Mesodermal cell (in vitro differentiated cells): ENCODE measurements around the gene ADGRV1.
A peak's percentile ranks its signal among the peaks of the same experiment; 100 is the strongest.
"Not testable (repeated sequence)": the region's sequence is repeated elsewhere in the genome, so short reads cannot be mapped to it uniquely, and the experiment has no call there.

Experiments
- H3K27ac ChIP-seq: 2 replicates; pipeline ENCODE4 v1.7.0; 2013; ENCODE audit warnings: mild to moderate bottlenecking, low read depth, low read length, moderate library complexity; ENCODE audit not compliant: severe bottlenecking
- H3K36me3 ChIP-seq: 2 replicates; pipeline ENCODE4 v1.7.1; 2013; ENCODE audit warnings: mild to moderate bottlenecking, low read length, moderate library complexity; ENCODE audit not compliant: control insufficient read depth, insufficient read depth
- H3K4me1 ChIP-seq: one replicate; pipeline ENCODE4 v1.7.1; 2013; ENCODE audit warnings: mild to moderate bottlenecking, low read length; ENCODE audit not compliant: insufficient read depth, control insufficient read depth, poor library complexity, severe bottlenecking
- H3K4me3 ChIP-seq: 2 replicates; pipeline ENCODE4 v1.7.0; 2013; ENCODE audit warnings: low read length, control low read depth, mild to moderate bottlenecking; ENCODE audit not compliant: insufficient read depth, poor library complexity, severe bottlenecking; ENCODE audit errors: extremely low read depth
- H3K9me3 ChIP-seq: 2 replicates; pipeline ENCODE4 v1.7.1; 2013; ENCODE audit warnings: mild to moderate bottlenecking, low read length, moderate library complexity; ENCODE audit not compliant: control insufficient read depth
- WGBS, 2 experiments: methylation state at CpG; one replicate each; pipeline ENCODE4 v1.1.5; 2013; ENCODE audit warnings: missing lambda C conversion rate in 2 of 2; ENCODE audit not compliant: insufficient coverage in 2 of 2; 5-methylcytosine and 5-hydroxymethylcytosine counted together

The ADGRV1 gene

GRCh38 chr5:91011029-91011428 lies 452.4 kb downstream of the ADGRV1 start:
- Histone ChIP-seq H3K36me3 (no peaks in the 10 kb centered on the region), H3K27ac (no peak overlapping the region), H3K4me3 (no peak overlapping the region), H3K4me1 (no peaks in the 10 kb centered on the region), H3K9me3 (no peaks in the 10 kb centered on the region)
- no CpG with 5 or more reads among the region's 1 CpG for WGBS, 2 experiments

DNA sequence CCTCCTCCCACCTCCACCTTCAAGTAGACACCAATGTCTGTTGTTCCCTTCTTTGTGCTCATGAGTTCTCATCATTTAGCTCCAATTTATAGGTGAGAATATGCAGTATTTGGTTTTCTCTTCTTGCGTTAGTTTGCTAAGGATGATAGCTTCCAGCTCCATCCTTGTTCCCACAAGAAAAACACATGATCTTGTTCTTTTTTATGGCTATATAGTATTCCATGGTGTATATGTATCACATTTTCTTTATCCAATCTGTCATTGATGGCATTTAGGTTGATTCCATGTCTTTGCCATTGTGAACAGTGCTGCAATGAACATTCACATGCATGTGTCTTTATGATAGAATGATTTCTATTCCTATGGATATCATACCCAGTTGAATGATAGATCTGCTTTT lies 454.3 kb downstream of the ADGRV1 start:
- H3K36me3 ChIP-seq, H3K4me3 ChIP-seq, H3K27ac ChIP-seq, H3K9me3 ChIP-seq: not testable (repeated sequence)
- WGBS, 2 experiments, result no CpG with 5 or more reads among the region's 1 CpG
- peaks cover 11% of the 10 kb centered on the region for H3K4me1 ChIP-seq

DNA sequence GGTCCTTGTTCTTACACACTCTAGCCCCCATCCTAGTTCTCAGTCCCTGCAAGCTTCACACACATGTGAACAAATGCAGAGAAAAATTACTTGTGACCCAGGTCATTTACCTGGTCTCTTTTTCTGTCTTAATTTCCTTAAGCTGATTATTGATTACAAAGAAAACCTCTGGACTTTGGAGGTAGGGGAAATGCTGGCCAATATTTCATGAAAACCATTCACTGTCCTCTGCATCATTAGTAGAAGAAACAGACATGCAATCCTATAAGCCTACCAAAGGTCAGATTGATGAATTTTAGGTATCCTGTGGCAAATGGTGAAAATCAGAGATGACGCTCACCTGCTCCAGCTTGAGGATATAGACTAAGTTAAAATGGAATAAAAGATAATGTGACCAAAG lies 457.7 kb downstream of the ADGRV1 start:
- Histone ChIP-seq H3K4me1 (peaks cover 24% of the 10 kb centered on the region), H3K27ac (no peak overlapping the region), H3K9me3 (no peaks in the 10 kb centered on the region), H3K4me3 (no peak overlapping the region), H3K36me3 (no peaks in the 10 kb centered on the region)
- WGBS, 2 experiments, result 100% methylated on average over 1 of the region's 1 CpG; no CpG with 5 or more reads in 1 of the 2 experiments

- WGBS, 2 experiments, result 67 to 90% methylated on average over 1 to 2 of the region's 4 CpGs
- Histone ChIP-seq H3K4me1 (peaks cover 30% of the 10 kb centered on the region), H3K36me3 (no peaks in the 10 kb centered on the region), H3K4me3 (no peak overlapping the region), H3K9me3 (no peaks in the 10 kb centered on the region), H3K27ac (peak overlapping the region; percentile 50)
These were observed 458.5 kb downstream of the ADGRV1 start for GRCh38 chr5:91016954-91017700.

GRCh38 chr5:91018200-91018599 lies 459.6 kb downstream of the ADGRV1 start:
- no peaks in the 10 kb centered on the region for H3K36me3 ChIP-seq
- peak overlapping the region; percentile 48 for H3K27ac ChIP-seq
- no peaks in the 10 kb centered on the region for H3K9me3 ChIP-seq
- peaks cover 30% of the 10 kb centered on the region for H3K4me1 ChIP-seq
- H3K4me3 ChIP-seq, result no peak overlapping the region
- WGBS, 2 experiments, result 71% methylated on average over 1 of the region's 1 CpG; no CpG with 5 or more reads in 1 of the 2 experiments

DNA sequence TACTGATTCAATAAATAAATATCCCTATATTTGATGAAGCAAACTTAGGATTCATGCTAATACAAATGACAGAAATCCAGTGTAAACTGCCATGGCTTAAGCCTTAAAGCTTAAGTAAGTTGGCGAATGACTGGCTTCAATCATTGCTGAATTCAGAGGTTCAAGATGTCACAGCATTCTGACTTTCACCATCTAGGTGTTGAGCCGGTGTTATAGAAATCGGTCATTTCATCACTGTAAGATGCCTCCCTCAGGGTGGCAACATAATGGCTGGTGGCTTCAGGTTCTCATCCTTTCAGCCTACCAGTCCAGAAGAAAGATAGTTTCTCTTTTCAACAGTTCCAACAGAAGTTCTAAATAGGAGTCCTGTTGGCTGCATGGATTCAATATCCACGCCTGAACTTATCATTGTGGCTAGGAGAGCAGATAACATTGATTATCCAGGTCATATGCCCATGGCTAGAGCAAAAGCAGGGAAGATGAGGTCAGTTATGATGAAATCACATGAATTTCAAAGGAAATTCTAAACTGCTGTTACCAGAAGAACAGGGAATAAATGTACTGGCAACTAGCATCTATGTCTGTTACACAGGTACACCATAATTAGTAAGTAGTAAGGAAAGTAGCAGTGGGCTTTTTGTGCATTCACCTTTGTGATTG lies 460.2 kb downstream of the ADGRV1 start:
- H3K36me3 ChIP-seq, result no peaks in the 10 kb centered on the region
- H3K27ac ChIP-seq, result no peak overlapping the region
- WGBS, 2 experiments, result 63 to 67% methylated on average over 3 of the region's 4 CpGs
- no peak overlapping the region for H3K4me3 ChIP-seq
- H3K9me3 ChIP-seq, result no peaks in the 10 kb centered on the region
- peaks cover 30% of the 10 kb centered on the region for H3K4me1 ChIP-seq

GRCh38 chr5:91020065-91020800 lies 461.6 kb downstream of the ADGRV1 start:
- peaks cover 30% of the 10 kb centered on the region for H3K4me1 ChIP-seq

GRCh38 chr5:91022518-91022917 lies 463.9 kb downstream of the ADGRV1 start:
- Histone ChIP-seq H3K9me3 (no peaks in the 10 kb centered on the region), H3K36me3 (no peaks in the 10 kb centered on the region), H3K4me3 (no peak overlapping the region), H3K4me1 (peaks cover 25% of the 10 kb centered on the region), H3K27ac (no peak overlapping the region)
- no CpG with 5 or more reads among the region's 2 CpGs for WGBS, 2 experiments

More at GRCh38 chr5:91020065-91020800, 461.6 kb downstream of the ADGRV1 start:
- H3K9me3 ChIP-seq, result no peaks in the 10 kb centered on the region
- H3K27ac ChIP-seq, result peak overlapping the region; percentile 75
- no peak overlapping the region for H3K4me3 ChIP-seq
- no peaks in the 10 kb centered on the region for H3K36me3 ChIP-seq
- WGBS, 2 experiments, result 92 to 96% methylated on average over 4 to 5 of the region's 6 CpGs

GRCh38 chr5:91024206-91024605 lies 465.6 kb downstream of the ADGRV1 start:
- Histone ChIP-seq H3K36me3 (no peaks in the 10 kb centered on the region), H3K27ac (no peak overlapping the region), H3K4me1 (peaks cover 21% of the 10 kb centered on the region), H3K9me3 (no peaks in the 10 kb centered on the region), H3K4me3 (no peak overlapping the region)
- WGBS, 2 experiments, result 100% methylated on average over 1 of the region's 2 CpGs; no CpG with 5 or more reads in 1 of the 2 experiments

- Histone ChIP-seq H3K4me3 (no peak overlapping the region), H3K36me3 (no peaks in the 10 kb centered on the region), H3K27ac (no peak overlapping the region), H3K9me3 (no peaks in the 10 kb centered on the region), H3K4me1 (peaks cover 21% of the 10 kb centered on the region)
- 93 to 98% methylated on average over 5 of the region's 6 CpGs for WGBS, 2 experiments
These were observed 466.1 kb downstream of the ADGRV1 start for GRCh38 chr5:91024727-91025126.
